Right atrium auricular region (tissue), 2 donors: Measurements from ENCODE around the gene DDX31. TPM values are rescaled to one million over a fixed set of nuclear protein-coding genes. Genes with fewer than 3 reads are reported as not detected.

Experiments used
- DNase-seq: peaks from one replicate; pipeline ENCODE4 v3.0.0-alpha.2; 2019; ENCODE audit warnings: low spot score
- H3K27ac ChIP-seq, 2 donors: fragments of 200-600 bp; sonication (generic); 1 replicate in 1 of 2; 2 replicates in 1 of 2; pipeline ENCODE4 v1.5.1; 2016 to 2019
- H3K27me3 ChIP-seq, 2 donors: fragments of 200-600 bp; sonication (generic); one replicate each; pipeline versions ENCODE4 v1.5.1 to v1.6.0; 2017 to 2019
- H3K36me3 ChIP-seq: fragments of 200-600 bp; sonication (generic); one replicate; pipeline ENCODE4 v1.5.1; 2016
- H3K4me1 ChIP-seq, 2 donors: fragments of 200-600 bp; sonication (generic); one replicate each; pipeline versions ENCODE4 v1.5.1 to v1.6.0; 2017 to 2019
- H3K4me3 ChIP-seq, 2 donors: fragments of 200-600 bp; sonication (generic); 1 replicate in 1 of 2; 2 replicates in 1 of 2; pipeline ENCODE4 v1.5.1; 2017 to 2019; ENCODE audit warnings: mild to moderate bottlenecking in 1 of 2, moderate library complexity in 1 of 2
- H3K9me3 ChIP-seq, 2 donors: fragments of 200-600 bp; sonication (generic); one replicate each; pipeline ENCODE4 v1.5.1; 2019
- total RNA-seq, 2 donors: library from RNA; depleted of rRNA; stranded (reverse); fragments of >200 nt; gene quantifications; one replicate each; pipeline ENCODE4 v1.1.0, GENCODE V29; 2016
- TF ChIP-seq, protein P1 (sequence below), 2 donors: fragments of 200-600 bp; sonication (generic); IDR thresholded peaks; one replicate each; pipeline ENCODE4 v1.5.1; 2019; ENCODE audit warnings: antibody characterized with exemption in 2 of 2

Gene DDX31
- total RNA-seq, 2 donors from 2014 or later, result 4.6 to 6.0 TPM

DNA sequence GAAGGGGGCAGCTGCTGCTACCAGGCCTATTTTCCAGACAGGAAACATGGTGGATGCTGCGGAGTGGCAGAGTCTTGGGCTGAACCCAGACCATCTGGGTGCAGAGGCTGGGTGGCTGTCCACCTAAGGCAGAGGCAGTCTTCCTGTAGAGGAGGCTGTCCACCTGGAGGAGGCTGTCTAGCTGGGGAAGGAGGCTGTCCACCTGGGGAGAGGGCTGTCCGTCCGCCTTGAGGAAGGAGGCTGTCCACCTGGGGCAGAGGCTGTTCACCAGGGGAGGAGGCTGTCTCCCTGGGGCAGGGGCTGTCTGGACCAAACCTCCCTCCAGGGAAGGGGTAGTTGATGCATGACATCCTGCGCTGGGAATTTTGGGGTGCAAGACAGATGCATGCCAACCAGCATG, 126.5 kb downstream of the DDX31 start:
- Histone ChIP-seq H3K4me1 (peaks cover 0 to 6% of the 10 kb centered on the region in 2 donors), H3K27me3 (no peaks in the 10 kb centered on the region), H3K36me3 (no peaks in the 10 kb centered on the region), H3K9me3 (no peaks in the 10 kb centered on the region), H3K27ac (no peak overlapping the region), H3K4me3 (no peak overlapping the region)
- TF ChIP-seq, protein P1, sequence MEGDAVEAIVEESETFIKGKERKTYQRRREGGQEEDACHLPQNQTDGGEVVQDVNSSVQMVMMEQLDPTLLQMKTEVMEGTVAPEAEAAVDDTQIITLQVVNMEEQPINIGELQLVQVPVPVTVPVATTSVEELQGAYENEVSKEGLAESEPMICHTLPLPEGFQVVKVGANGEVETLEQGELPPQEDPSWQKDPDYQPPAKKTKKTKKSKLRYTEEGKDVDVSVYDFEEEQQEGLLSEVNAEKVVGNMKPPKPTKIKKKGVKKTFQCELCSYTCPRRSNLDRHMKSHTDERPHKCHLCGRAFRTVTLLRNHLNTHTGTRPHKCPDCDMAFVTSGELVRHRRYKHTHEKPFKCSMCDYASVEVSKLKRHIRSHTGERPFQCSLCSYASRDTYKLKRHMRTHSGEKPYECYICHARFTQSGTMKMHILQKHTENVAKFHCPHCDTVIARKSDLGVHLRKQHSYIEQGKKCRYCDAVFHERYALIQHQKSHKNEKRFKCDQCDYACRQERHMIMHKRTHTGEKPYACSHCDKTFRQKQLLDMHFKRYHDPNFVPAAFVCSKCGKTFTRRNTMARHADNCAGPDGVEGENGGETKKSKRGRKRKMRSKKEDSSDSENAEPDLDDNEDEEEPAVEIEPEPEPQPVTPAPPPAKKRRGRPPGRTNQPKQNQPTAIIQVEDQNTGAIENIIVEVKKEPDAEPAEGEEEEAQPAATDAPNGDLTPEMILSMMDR (IDR thresholded peaks at IDR 0.05), result no peak
- DNase-seq, result no peak

Other genes with a start within 250 kb of the DDX31 start
- not detected for gene BARHL1, start 87.4 kb downstream of the DDX31 start, total RNA-seq
- gene GTF3C4, start 481 bp upstream of the DDX31 start, total RNA-seq, result 1 to 10 TPM; 8.6 to 9.1 TPM
- under 1 TPM in 1 of 2 donors, not detected in 1; 0.19 TPM for gene AK8, start 208.3 kb upstream of the DDX31 start, total RNA-seq
- 10 to 100 TPM in 1 of 2 donors, 1 to 10 TPM in 1; 8.1 to 17.1 TPM for gene SPACA9, start 208.9 kb upstream of the DDX31 start, total RNA-seq